Mammary microvascular endothelial cell (primary cell): ENCODE results near the gene ZNF527. TPM values are rescaled to one million over a fixed set of nuclear protein-coding genes. Genes with fewer than 3 reads are reported as not detected.

Experiments used
- total RNA-seq: library from RNA; depleted of rRNA; stranded (reverse); fragments of >200 nt; gene quantifications from 2 replicates; pipeline ENCODE4 v1.2.3, GENCODE V29; 2015

The ZNF527 gene
- 1.5 and 1.9 TPM in 2 replicates for total RNA-seq

GRCh38 chr19:37370880-37371661 is at the start of gene ZNF527:
ZNF527 (plus strand) TSS chr19:37371099; CDS start chr19:37374199, 3,100 bp downstream.

Other genes with a start within 250 kb of the ZNF527 start
- 4.8 and 8.7 TPM in 2 replicates for gene ZNF585A, start 198.4 kb upstream of the ZNF527 start, total RNA-seq
- 5.7 and 10.6 TPM in 2 replicates for gene ZNF585B, start 160.6 kb upstream of the ZNF527 start, total RNA-seq
- 2.7 and 3.4 TPM in 2 replicates for gene ZNF383, start 152.9 kb upstream of the ZNF527 start, total RNA-seq
- gene ZNF569, start 96.3 kb downstream of the ZNF527 start, total RNA-seq = 2.5 and 3.6 TPM in 2 replicates
- gene ZNF570, start 98.3 kb downstream of the ZNF527 start, total RNA-seq = 2.1 and 2.2 TPM in 2 replicates
- 0.34 and 0.73 TPM in 2 replicates for gene ZNF793, start 135.8 kb downstream of the ZNF527 start, total RNA-seq
- gene ZNF571, start 223.7 kb downstream of the ZNF527 start, total RNA-seq = 1.6 and 1.8 TPM in 2 replicates
- gene ZNF540, start 223.8 kb downstream of the ZNF527 start, total RNA-seq = 1.4 TPM in 1 of 2 replicates, not detected in the other